HG03521 (cell line): ENCODE measurements around the gene PFKP.

ENCODE experiments used
- ATAC-seq: cut with Tn5 transposase; IDR thresholded peaks from one replicate; pipeline ENCODE4 v1.9.1; 2021; ENCODE audit warnings: mild to moderate bottlenecking, moderate library complexity; ENCODE audit not compliant: unreplicated experiment

The PFKP gene

DNA sequence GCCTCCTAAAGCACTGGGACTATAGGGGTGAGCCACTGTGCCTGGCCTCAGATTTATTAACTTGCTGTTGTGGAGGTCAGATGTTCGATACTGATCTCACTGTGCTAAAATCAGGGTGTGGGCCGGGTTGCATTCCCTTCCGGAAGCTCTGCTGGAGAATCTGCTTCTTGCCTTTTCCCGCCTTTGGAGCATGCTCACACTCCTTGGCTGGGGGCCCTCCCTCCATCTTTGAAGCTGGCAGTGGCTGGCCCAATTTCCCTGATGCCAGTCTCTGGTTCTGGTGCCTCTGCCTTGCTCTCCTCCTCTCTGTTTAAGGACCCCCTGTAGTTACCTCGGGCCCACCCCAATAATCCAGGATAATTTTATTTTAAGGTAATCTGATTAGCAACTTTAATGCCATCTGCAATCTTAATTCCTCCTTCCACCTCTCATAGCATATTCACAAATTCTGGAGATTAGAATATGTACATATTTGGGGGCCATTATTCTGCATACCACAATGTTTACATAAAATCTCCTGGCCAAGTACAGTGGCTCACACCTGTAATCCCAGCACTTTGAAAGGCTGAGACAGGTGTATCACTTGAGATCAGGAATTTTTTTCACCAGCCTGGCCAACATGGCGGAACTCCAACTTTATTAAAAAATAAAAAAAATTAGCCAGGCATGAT lies 113.1 kb downstream of the PFKP start:
- ATAC-seq: no peak

DNA sequence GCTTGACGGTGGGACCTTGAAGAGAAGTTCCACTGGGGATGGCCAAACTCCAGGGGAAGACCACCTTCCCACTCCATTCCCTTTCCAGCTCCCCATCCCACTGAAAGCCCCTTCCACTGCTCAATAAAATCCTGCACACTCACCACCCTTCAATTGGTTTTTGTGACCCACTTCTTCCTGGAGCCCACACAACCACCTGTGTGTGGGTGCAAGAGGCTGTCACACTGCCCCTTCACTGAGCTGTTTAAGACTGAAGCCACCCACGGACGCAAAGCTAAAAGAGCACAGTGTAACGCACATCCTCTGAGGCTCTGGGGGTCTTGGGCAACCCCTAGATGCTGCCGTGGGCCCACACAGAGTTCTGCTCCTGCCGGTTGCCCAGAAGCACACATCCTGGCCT lies 118.0 kb downstream of the PFKP start:
- no peak for ATAC-seq

GRCh38 chr10:3186368-3186767 lies 119.0 kb downstream of the PFKP start:
- ATAC-seq: no peak
